Fibroblast of lung (primary cell): ENCODE results near the gene ANKRD44.

Experiments used
- EZH2 ChIP-seq: IDR thresholded peaks from 2 replicates; pipeline ENCODE4 v1.5.1; 2012; ENCODE audit warnings: low read length, control low read depth, mild to moderate bottlenecking; ENCODE audit errors: missing control alignments
- TF ChIP-seq, protein P1 (sequence below), 2 donors: IDR thresholded peaks in 1 of 2; conservative IDR thresholded peaks in 1 of 2; 1 replicate in 1 of 2; 2 replicates in 1 of 2; pipeline ENCODE4 v1.5.1; 2011 to 2012; ENCODE audit warnings: low read length in 2 of 2, control low read depth in 1 of 2, inconsistent platforms in 1 of 2, low read depth in 1 of 2, mild to moderate bottlenecking in 1 of 2

DNA sequence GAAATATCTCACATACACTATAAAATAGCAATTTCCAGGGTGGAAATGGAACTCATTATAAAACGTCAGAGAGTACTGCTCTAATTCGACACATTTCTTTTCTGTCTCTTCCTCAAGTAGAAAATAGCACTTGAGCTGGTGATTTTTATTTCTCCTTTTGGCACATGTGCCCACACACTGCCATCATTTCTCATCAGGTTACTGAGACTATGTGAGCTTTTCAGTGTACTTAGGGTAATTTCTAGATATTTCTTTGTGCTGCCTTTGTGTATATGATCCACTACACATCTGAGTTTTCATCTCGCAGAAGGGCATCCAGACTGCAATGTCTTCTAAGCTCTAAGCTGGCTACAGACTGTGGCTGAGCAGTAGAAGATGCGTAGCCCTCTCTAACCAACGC is 321.9 kb downstream of the ANKRD44 start:
- TF ChIP-seq, protein P1, sequence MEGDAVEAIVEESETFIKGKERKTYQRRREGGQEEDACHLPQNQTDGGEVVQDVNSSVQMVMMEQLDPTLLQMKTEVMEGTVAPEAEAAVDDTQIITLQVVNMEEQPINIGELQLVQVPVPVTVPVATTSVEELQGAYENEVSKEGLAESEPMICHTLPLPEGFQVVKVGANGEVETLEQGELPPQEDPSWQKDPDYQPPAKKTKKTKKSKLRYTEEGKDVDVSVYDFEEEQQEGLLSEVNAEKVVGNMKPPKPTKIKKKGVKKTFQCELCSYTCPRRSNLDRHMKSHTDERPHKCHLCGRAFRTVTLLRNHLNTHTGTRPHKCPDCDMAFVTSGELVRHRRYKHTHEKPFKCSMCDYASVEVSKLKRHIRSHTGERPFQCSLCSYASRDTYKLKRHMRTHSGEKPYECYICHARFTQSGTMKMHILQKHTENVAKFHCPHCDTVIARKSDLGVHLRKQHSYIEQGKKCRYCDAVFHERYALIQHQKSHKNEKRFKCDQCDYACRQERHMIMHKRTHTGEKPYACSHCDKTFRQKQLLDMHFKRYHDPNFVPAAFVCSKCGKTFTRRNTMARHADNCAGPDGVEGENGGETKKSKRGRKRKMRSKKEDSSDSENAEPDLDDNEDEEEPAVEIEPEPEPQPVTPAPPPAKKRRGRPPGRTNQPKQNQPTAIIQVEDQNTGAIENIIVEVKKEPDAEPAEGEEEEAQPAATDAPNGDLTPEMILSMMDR (conservative IDR thresholded peaks at IDR 0.05 in 1 of 2, IDR thresholded peaks at IDR 0.05 in 1 of 2; ENCODE audit: low read depth in 1 of 2, low read length in 2 of 2) = no peak
- no peak for TF ChIP-seq EZH2
